Vagina (tissue), 2 donors: ENCODE measurements around the gene DNAH8.

ENCODE experiments used
- CTCF ChIP-seq, 3 experiments: fragments of 450-650 bp in 2 of 3; fragments of 200-600 bp in 1 of 3; sonication (generic) in 1 of 3; IDR thresholded peaks; one replicate each; pipeline ENCODE4 v1.5.1; 2017 to 2019; ENCODE audit warnings: antibody characterized with exemption in 3 of 3, mild to moderate bottlenecking in 2 of 3, moderate library complexity in 2 of 3
- POLR2A ChIP-seq, 2 donors: fragments of 450-650 bp; IDR thresholded peaks; one replicate each; pipeline ENCODE4 v1.6.1; 2017; ENCODE audit warnings: antibody characterized with exemption in 2 of 2, mild to moderate bottlenecking in 2 of 2, moderate library complexity in 2 of 2

GRCh38 chr6:39041072-39041471 lies 326.0 kb downstream of the DNAH8 start:
- TF ChIP-seq POLR2A (IDR thresholded peaks at IDR 0.05): no peak
- TF ChIP-seq CTCF (IDR thresholded peaks at IDR 0.05): no peak
